K562 (cell line): Measurements from ENCODE around the gene NEU1. TPM values are rescaled to one million over a fixed set of nuclear protein-coding genes. Genes with fewer than 3 reads are reported as not detected.

Source experiments
- CREB1 ChIP-seq, 2 experiments: sonication (generic) in 1 of 2; formaldehyde crosslinking in 1 of 2; IDR thresholded peaks; 2 replicates each; pipeline versions ENCODE4 v1.6.1 to v1.8.0; 2012 to 2022; ENCODE audit warnings: inconsistent platforms in 1 of 2, mild to moderate bottlenecking in 1 of 2, missing genetic modification reagents in 1 of 2, moderate library complexity in 1 of 2
- ELF2 ChIP-seq: fragments of 250-450 bp; sonication (Bioruptor Pico); IDR thresholded peaks from 2 replicates; pipeline ENCODE4 v1.5.0; 2021; ENCODE audit warnings: mild to moderate bottlenecking
- FOSL1 ChIP-seq: fragments of 200-800 bp; sonication (Bioruptor generic); conservative IDR thresholded peaks from 2 replicates; pipeline ENCODE4 v1.6.1; 2016; ENCODE audit warnings: missing genetic modification characterization, missing compliant biosample characterization
- GABPB2 ChIP-seq: fragments of 250-450 bp; sonication (Bioruptor Pico); conservative IDR thresholded peaks from 2 replicates; pipeline ENCODE4 v1.5.1; 2021; ENCODE audit warnings: mild to moderate bottlenecking
- HBP1 ChIP-seq: fragments of 450-650 bp; formaldehyde crosslinking; IDR thresholded peaks from 2 replicates; pipeline ENCODE4 v1.4.0; 2022; ENCODE audit warnings: missing genetic modification characterization
- HDAC3 ChIP-seq: fragments of 450-650 bp; IDR thresholded peaks from 2 replicates; pipeline ENCODE4 v1.6.1; 2018; ENCODE audit warnings: borderline replicate concordance, mild to moderate bottlenecking, moderate library complexity; ENCODE audit not compliant: partially characterized antibody
- MYBL2 ChIP-seq, 2 experiments: fragments of 450-650 bp in 1 of 2; sonication (generic) in 1 of 2; formaldehyde crosslinking in 1 of 2; IDR thresholded peaks; 2 replicates each; pipeline versions ENCODE4 v1.6.1 to v1.8.1; 2017 to 2022; ENCODE audit warnings: borderline replicate concordance in 1 of 2, inconsistent platforms in 1 of 2, low read depth in 1 of 2, mild to moderate bottlenecking in 1 of 2, missing genetic modification reagents in 1 of 2, moderate library complexity in 1 of 2
- NFIX ChIP-seq: fragments of 250-450 bp; sonication (Bioruptor Pico); IDR thresholded peaks from 2 replicates; pipeline ENCODE4 v1.4.0; 2020; ENCODE audit warnings: low read depth, mild to moderate bottlenecking, moderate library complexity
- NONO ChIP-seq, 2 experiments: fragments of 200-400 bp in 1 of 2; fragments of 450-650 bp in 1 of 2; formaldehyde crosslinking in 1 of 2; IDR thresholded peaks; 2 replicates each; pipeline ENCODE4 v1.6.1; 2017; ENCODE audit warnings: low read depth in 2 of 2, mild to moderate bottlenecking in 2 of 2, moderate library complexity in 2 of 2, low read length in 1 of 2
- NR2C1 ChIP-seq, 2 experiments: fragments of 450-650 bp; IDR thresholded peaks; 2 replicates each; pipeline ENCODE4 v1.6.1; 2017; ENCODE audit warnings: mild to moderate bottlenecking in 2 of 2, antibody characterized with exemption in 1 of 2, inconsistent platforms in 1 of 2, missing compliant biosample characterization in 1 of 2, missing genetic modification characterization in 1 of 2
- NRF1 ChIP-seq, 2 experiments: fragments of 450-650 bp; IDR thresholded peaks in 1 of 2; conservative IDR thresholded peaks in 1 of 2; 2 replicates each; pipeline ENCODE4 v1.6.1; 2014; ENCODE audit warnings: mild to moderate bottlenecking in 2 of 2
- RBM34 ChIP-seq: fragments of 200-400 bp; formaldehyde crosslinking; IDR thresholded peaks from 2 replicates; pipeline ENCODE4 v1.6.1; 2018; ENCODE audit warnings: low read length, borderline replicate concordance; ENCODE audit not compliant: insufficient read depth
- SIN3A ChIP-seq, 2 experiments: fragments of 150-350 bp in 1 of 2; IDR thresholded peaks; 2 replicates each; pipeline ENCODE4 v1.6.1; 2011 to 2016; ENCODE audit warnings: borderline replicate concordance in 2 of 2, low read depth in 2 of 2, low read length in 2 of 2, mild to moderate bottlenecking in 2 of 2, moderate library complexity in 2 of 2; ENCODE audit not compliant: control insufficient read depth in 1 of 2
- SIN3B ChIP-seq: fragments of 450-650 bp; IDR thresholded peaks from 2 replicates; pipeline ENCODE4 v1.6.1; 2017; ENCODE audit warnings: low read depth, mild to moderate bottlenecking, moderate library complexity
- TEAD4 ChIP-seq, 2 experiments: sonication (generic) in 1 of 2; formaldehyde crosslinking in 1 of 2; IDR thresholded peaks; 2 replicates each; pipeline versions ENCODE4 v1.6.1 to v1.8.0; 2012 to 2022; ENCODE audit warnings: borderline replicate concordance in 1 of 2, inconsistent platforms in 1 of 2, low read length in 1 of 2, mild to moderate bottlenecking in 1 of 2, missing genetic modification reagents in 1 of 2
- ZNF143 ChIP-seq: sonication (generic); formaldehyde crosslinking; IDR thresholded peaks from 2 replicates; pipeline ENCODE4 v1.9.0; 2022; ENCODE audit warnings: mild to moderate bottlenecking, missing genetic modification reagents
- ZNF239 ChIP-seq: fragments of 250-450 bp; sonication (Bioruptor Pico); IDR thresholded peaks from 2 replicates; pipeline ENCODE4 v1.4.0; 2020; ENCODE audit warnings: mild to moderate bottlenecking
- ZNF274 ChIP-seq: IDR thresholded peaks from 2 replicates; pipeline ENCODE4 v1.6.1; 2011; ENCODE audit warnings: low read depth, mild to moderate bottlenecking, low read length, moderate library complexity, borderline replicate concordance
- ZNF445 ChIP-seq: fragments of 250-450 bp; sonication (Bioruptor Pico); IDR thresholded peaks from 2 replicates; pipeline ENCODE4 v1.4.0; 2020; ENCODE audit warnings: low read depth, mild to moderate bottlenecking, moderate library complexity
- ZNF639 ChIP-seq, 2 experiments: fragments of 200-800 bp in 1 of 2; sonication (Bioruptor generic) in 1 of 2; sonication (generic) in 1 of 2; formaldehyde crosslinking in 1 of 2; IDR thresholded peaks in 1 of 2; conservative IDR thresholded peaks in 1 of 2; 2 replicates each; pipeline versions ENCODE4 v1.5.0 to v1.6.1; 2016 to 2020; ENCODE audit warnings: missing compliant biosample characterization in 1 of 2, missing genetic modification characterization in 1 of 2, missing genetic modification reagents in 1 of 2
- ZNF707 ChIP-seq: fragments of 250-450 bp; sonication (Bioruptor Pico); conservative IDR thresholded peaks from 2 replicates; pipeline ENCODE4 v1.8.0; 2022; ENCODE audit warnings: inconsistent platforms, mild to moderate bottlenecking, moderate library complexity
- polyA plus RNA-seq, 8 experiments: library from polyadenylated mRNA; depleted of rRNA in 4 of 8; stranded (reverse) in 5 of 8; unstranded in 3 of 8; fragments of >200 nt; fragmentation: Nextera tagmentation in 2 of 8; fragmentation: Illumina TruSeq in 1 of 8; extraction: Ambion mirVana in 2 of 8; extraction: Trizol in 1 of 8; gene quantifications; 2 replicates each; pipeline versions ENCODE4 v1.2.1 to v1.2.3, GENCODE V29; 2011 to 2014; ENCODE audit warnings: inconsistent platforms in 1 of 8, missing spikeins in 1 of 8
- total RNA-seq, 7 experiments: library from RNA; depleted of rRNA in 6 of 7; stranded (reverse); fragments of >200 nt in 6 of 7; fragmentation: Illumina TruSeq in 2 of 7; extraction: Trizol in 2 of 7; gene quantifications; 2 replicates each; pipeline versions ENCODE4 v1.2.1 to v1.2.3, GENCODE V29; 2011 to 2021; ENCODE audit warnings: low replicate concordance in 1 of 7

Gene NEU1
- total and polyA plus RNA-seq, 9 of the 15 experiments (the other 6 are each of a cell fraction or from before 2014, with no cell fraction given), result 14.8 to 67.8 (median 51.0) TPM

GRCh38 chr6:31834367-31835250, 28.0 kb downstream of the NEU1 start (continued):
- TF ChIP-seq NFIX (CRISPR knock-in tag) (0 out of 2 replicates have a peak, but pooled peaks have one; percentile 18), ZNF143 (CRISPR knock-in tag) (peak; percentile 77), ZNF239 (CRISPR knock-in tag) (peak; percentile 34; the same call in 1 of the 2 replicates), NRF1 (conservative IDR thresholded peaks at IDR 0.05 in 1 of 2, IDR thresholded peaks at IDR 0.05 in 1 of 2) (peak; percentile 96), RBM34 (no peak), ZNF274 (no peak), MYBL2 (IDR thresholded peaks at IDR 0.05; ENCODE audit: low read depth) (no peak), MYBL2 (CRISPR knock-in tag; IDR thresholded peaks at IDR 0.05; ENCODE audit: borderline replicate concordance) (no peak), ZNF445 (CRISPR knock-in tag) (peak; percentile 26; the same call in 1 of the 2 replicates), NONO (IDR thresholded peaks at IDR 0.05; ENCODE audit: low read depth in 2 of 2, low read length in 1 of 2) (peak in 1 of 2 experiments; percentile 93; a peak in 2 of 4 replicates), TEAD4 (IDR thresholded peaks at IDR 0.05; ENCODE audit: low read length) (peak; percentile 73), TEAD4 (CRISPR knock-in tag; IDR thresholded peaks at IDR 0.05; ENCODE audit: borderline replicate concordance) (no peak), ELF2 (CRISPR knock-in tag) (peak; percentile 79; the same call in 1 of the 2 replicates), SIN3B (no peak), HBP1 (peak; percentile 97), NR2C1 (IDR thresholded peaks at IDR 0.05) (no peak), NR2C1 (tag; IDR thresholded peaks at IDR 0.05) (peak; percentile 92), HDAC3 (no peak), ZNF639 (CRISPR knock-in tag; conservative IDR thresholded peaks at IDR 0.05 in 1 of 2, IDR thresholded peaks at IDR 0.05 in 1 of 2) (peak in 1 of 2 experiments; percentile 92; a peak in 2 of 4 replicates), CREB1 (IDR thresholded peaks at IDR 0.05) (peak; percentile 51), CREB1 (CRISPR knock-in tag; IDR thresholded peaks at IDR 0.05) (no peak), FOSL1 (tag) (peak; percentile 74), ZNF707 (CRISPR knock-in tag) (peak; percentile 76), GABPB2 (CRISPR knock-in tag) (peak; percentile 86), SIN3A (IDR thresholded peaks at IDR 0.05; ENCODE audit: borderline replicate concordance in 2 of 2, control insufficient read depth in 1 of 2, low read depth in 2 of 2, low read length in 2 of 2) (peak; percentile 87 to 96)
